GM18873 (cell line): ENCODE results near the gene LHX8.
"Not testable (repeated sequence)": the region's sequence is repeated elsewhere in the genome, so short reads cannot be mapped to it uniquely, and the experiment has no call there.

Experiments
- ATAC-seq: cut with Tn5 transposase; IDR thresholded peaks from one replicate; pipeline ENCODE4 v1.9.1; 2021; ENCODE audit warnings: mild to moderate bottlenecking, moderate library complexity, moderate number of reproducible peaks; ENCODE audit not compliant: unreplicated experiment, low FRiP score

Gene LHX8

DNA sequence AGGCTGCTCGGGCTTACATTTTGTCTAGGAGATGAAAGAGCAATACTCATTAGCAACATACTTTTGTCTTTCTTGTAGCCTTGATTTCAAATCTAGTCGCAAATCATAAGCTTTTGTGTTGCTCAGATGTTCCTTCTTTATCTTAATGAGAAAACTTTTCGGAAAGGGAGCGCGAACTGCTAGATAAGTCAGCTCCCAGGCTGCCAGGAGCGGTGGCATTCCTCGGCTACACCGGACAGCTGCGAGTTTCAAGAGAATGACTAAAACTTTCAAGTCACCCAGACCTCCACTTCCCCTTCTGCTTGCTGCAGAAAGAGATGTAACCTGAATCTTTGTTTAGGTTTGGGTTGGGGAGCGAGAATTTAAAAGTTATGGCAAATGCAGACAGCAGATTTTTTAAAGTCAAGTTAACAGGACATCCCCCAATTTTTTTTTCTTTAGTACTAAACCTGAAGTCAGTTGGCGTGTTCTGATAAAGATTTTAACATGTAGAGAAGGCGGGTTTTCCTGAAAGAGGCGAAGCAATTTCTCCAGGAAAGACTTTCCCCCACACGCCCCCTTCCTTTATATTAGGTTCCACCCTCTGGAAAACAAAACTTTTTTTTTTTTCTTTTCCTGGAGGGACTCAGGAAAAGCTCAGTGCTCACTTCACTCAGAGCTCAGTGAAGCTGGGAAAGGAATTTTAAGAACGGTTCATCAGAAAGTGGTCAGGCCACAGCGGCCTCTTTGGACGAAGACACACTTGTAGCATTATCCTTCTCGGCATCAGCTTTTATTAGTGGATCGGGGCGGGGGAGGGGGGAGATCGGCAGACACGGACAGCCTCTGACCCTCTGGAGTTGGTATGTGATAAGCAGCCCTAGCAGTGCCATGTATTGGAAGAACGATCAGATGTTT lies at the start of gene LHX8:
Gene LHX8 (plus strand): TSS at position 639 of the 897 bp plus-strand sequence. CDS start 2,227 bp downstream, outside the sequence.
- ATAC-seq = no peak

DNA sequence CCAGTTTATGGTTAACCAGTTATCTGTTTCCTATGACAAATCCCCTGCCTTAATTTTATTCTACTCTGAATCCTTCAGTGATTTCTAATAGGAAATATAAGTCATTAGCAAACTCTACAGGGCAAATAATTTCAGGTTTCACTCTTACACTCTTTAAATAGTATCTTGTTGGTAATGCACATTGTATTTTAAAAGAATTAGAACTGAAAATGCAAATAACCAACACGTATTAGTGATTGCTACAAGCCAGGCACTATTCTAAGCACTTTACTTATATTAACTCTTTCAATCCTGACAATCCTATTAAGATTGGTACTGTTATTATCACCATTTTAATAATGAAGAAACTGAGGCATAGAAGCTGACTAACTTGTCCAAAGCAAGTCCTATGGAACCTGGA lies 48.3 kb upstream of the LHX8 start:
- ATAC-seq = no peak

DNA sequence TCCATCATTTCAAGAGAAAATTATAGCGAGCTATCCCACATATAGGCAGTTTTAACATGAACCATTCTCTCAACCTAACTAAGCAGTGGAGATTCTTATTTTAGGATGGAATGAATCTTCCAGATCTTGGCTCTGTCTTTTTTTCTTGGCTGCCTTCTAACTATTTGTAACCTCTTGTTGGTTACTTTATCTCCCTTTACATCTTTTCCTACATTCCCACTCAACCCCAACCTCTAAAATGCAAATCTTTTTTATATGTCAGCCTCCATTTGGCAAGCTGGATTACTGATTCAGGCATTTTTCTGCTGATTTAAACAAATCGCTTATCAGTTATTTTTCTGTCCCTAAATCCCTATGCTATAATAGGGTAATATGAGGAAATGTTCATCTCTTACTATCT lies 46.9 kb upstream of the LHX8 start:
- ATAC-seq = no peak

DNA sequence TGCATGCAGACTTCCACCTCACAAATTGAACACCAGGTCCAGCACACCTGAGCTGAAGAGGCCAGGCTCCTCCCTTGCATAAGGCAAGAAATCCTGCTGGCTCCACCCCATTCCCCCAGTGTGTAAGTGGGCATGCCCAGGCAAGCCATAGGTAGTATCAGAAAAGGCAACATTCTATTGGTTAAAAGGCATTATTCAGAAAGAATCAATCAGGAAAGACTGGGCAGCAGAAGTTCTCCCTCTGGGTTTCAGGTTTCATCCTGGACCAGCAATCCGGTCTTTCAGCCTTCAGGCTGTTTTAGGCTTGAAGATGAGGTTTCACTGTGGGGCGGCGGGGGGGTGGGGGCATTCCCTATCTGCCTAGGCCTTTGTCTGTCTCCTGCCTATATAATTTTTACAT lies 42.0 kb upstream of the LHX8 start:
- no peak for ATAC-seq

DNA sequence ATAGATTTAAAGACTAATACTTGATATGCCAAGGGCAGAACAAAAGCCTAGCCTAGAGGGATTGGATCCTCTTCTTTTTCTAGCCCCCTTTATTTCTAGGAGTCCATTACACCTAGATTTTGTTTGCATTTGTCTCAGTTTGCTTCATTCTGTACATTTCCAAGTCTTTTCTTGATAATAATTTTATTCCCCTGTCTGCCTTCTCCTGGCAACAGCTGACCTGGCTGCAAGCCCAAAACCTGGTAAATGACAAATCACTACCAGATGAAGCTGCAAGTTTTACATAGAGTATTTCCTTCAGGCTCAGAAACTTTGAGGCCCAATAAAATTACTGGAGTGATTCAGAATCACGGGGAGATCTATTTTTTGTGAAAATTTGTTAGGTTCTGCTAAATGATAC lies 36.5 kb upstream of the LHX8 start:
- ATAC-seq = no peak

DNA sequence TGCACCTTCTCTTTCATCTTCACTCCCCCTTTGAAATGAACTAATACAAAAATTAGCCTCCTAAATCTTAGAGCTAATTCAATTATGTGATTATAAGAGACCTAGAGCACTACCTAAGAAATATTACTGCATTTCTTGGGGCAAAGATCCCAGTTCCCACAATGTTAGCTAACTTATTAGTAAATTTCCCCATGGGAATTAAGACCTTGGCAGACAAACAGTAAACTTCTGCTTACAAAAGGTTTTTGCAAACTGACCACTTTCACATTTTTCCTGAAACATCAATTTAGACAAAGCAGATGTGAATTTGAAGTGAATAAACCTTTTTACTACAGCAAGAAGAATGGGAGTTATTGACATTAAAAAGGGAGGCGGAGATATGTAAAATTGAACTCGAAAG lies 34.6 kb upstream of the LHX8 start:
- ATAC-seq = no peak

DNA sequence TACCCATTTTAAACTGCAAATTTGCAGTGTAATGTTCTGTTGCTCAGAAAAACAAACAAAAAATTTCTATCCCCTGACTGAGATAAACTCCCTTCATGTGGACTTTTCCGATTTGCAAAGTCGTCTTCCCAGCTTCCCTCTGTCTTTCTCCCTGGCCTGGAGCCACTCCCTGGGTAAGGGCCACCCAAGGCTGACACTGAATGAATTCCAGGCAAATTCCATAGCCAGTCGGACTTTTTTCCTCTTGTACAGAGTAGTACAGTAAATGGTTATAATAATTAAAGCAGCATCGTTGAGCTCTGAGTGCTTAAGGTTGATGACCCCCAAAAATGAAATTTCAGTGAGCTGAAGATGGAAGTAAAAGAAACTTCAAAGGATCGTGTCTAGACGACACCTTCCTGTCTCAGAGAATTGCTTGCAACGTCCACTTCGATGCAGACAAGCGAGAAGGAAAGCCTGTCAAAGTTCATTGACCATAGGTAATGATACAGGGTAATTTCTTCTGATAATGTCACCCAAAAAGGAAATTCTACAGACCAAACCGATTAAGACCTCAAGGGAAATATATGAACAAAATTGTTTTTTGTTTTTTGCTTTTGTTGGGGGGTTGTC lies 33.6 kb upstream of the LHX8 start:
- no peak for ATAC-seq

DNA sequence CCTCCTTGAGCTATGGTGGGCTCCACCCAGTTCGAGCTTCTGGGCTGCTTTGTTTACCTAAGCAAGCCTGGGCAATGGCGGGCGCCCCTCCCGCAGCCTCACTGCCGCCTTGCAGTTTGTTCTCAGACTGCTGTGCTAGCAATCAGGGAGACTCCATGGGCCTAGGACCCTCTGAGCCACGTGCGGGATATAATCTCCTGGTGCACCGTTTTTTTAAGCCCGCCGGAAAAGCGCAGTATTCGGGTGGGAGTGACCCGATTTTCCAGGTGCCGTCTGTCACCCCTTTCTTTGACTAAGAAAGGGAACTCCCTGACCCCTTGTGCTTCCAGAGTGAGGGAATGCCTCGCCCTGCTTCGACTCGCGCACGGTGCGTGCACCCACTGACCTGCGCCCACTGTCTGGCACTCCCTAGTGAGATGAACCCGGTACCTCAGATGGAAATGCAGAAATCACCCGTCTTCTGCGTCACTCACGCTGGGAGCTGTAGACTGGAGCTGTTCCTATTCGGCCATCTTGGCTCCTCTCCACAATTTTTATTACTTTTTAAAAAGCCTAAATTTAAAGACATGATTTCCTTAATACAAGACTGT lies 21.7 kb upstream of the LHX8 start:
- not testable (repeated sequence) for ATAC-seq

DNA sequence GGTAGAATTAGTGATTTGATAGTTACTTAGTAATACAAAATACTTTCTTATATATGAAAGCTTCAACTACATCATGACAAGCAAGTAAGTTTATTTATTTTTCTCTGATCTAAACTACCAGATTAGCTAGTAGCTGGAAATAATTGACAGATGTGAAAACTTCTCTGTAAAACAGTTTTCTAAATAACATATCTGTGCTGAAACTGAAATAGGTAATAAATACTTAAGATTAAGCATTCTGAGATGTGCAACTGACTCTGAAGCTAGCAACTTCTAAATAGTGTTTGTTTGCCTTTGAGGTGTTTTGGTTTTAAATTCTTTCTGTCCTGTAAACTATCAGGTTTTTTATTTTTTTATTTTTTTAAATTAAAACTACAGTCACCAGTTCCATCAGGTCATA lies 18.5 kb upstream of the LHX8 start:
- peak; percentile 73 for ATAC-seq

DNA sequence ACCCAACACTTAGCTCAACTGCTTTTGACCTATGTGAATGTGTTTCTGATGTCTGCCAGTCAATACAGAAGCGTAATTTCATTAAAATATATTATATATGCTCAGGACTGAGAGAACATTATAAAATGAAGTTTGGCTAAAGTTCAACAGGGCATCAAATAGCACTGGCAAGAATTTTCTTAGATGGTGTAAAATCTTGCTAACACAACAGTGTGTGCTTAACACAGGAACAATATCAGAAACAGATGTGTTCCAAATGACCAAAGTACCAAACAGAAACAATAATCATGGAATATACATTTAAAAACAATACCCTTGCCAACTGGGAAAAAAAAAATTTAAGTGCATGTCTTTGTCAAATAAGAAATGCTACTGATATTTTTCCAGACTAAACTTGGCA lies 10.4 kb upstream of the LHX8 start:
- no peak for ATAC-seq

DNA sequence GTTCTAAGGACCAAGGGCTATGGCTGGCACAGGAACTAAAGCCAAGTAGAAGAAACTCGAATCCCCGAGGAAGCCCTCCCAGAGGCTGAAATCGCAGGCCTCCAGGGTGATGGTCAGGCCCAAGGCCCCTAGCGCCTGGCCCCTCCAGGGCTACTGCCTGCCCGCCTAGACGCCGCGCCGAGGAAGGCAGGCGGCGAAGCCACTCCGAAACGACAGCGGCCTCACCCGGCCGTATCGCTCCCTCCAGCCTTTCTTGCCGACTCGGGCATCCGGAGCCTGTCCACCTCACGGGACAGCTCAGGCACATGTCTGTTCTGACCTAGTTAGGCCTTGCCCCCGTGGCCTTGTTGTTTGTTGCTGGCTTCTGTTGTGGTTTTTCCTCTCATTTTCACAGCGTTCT lies 9.7 kb upstream of the LHX8 start:
- no peak for ATAC-seq

DNA sequence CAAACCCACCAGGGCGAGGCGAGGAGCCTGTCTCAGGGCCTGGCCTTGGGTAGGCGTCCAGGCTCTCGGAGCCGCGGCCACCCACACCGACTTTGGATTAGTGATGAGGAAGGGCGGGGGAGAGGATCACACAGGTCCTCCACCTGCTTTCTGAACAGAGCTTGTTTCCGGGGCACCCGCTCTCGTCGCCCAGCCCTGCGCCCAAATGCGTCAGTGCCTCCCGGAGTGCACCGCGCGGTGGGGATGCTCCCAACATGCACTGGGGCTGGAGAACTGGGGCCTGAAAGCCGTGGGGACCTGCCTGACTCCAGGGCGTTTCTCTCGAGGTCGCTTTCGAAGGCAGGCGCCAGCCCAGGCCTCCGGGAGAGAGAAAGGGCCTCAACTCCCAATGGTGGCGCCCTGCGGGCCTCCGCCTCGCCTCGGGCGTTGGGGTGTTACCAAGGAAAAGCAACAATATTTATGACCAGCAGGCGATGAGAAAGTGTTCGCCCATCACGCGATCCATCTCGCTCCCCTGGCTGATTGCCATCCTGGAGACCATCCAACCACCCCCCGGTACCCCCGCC lies 8.9 kb upstream of the LHX8 start:
- no peak for ATAC-seq

DNA sequence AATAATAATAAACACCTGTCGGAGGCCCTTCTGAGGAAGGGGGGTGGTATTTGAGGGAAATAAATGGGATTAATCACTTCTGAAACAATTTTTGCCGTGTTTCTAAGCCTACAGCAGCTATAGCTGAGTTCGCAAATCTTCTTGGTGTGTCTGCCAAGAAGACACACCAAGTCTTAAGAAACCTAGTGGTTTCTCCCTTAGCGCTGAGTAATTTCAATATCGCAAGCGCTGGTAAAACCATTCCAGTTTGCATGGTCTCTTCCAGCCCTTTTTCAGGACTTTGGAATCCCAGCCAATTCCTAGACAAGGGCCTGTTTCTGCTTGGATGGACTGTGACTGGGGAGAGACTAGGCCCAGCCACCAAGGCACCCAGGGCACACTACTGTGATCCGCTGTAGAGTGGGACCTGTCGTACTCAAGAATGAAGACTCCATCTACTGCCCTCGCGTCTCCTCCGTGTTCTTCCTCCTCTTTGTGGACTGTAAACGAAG lies 7.5 kb upstream of the LHX8 start:
- no peak for ATAC-seq

DNA sequence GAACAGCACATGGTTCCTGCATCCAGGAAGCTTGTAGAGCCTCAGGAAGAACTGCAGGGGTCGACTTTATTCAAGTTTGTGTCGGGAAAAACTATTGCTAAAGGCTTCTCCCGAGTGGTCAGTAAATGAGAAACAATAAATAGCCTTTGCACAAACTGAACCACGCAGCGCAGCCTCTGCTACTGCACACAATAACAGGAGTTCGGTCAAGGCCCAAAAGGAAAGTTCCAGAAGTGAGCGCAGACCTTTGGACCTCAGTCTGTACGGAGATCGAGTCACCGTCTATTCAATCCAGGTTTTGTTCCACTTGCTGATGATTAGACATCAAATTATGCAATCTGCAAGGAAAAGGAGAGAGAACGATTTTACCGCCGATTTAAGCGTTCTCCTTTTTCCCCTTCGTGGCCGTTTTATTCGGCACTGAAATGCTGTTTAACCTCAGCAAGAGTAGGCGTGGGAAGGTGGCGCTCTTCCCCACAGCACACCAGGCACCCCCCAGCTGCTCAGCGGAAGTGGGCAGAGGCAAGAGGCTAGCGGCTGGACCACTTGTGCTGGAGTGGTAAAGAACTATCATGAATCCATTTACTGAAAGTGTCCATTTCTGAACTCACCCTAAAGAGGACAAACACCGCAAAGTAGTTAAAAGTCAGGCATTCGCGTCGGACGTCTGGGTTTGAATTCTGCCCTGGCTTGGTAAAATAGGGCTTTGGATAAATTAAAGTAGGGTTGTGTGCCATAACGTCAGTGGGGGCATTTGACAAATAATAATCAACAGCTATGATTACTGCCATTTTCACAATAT lies 6.1 kb upstream of the LHX8 start:
- no peak for ATAC-seq

DNA sequence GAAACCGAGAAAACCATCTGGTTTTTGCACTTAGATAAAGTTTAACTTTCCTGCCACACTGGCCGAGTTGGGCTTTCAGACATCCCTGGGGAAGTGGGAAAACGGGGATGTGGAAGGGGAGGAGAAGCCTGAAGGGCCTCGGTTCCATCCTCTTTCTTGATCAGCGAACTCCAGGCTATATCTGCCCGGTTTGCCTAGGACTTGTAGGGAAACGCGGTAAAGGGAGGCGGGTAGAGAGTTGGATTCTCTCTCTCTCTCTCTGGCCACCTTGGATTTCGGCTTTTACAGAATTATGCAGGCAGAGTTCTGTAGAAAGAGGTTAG lies 4.6 kb upstream of the LHX8 start:
- ATAC-seq = no peak

DNA sequence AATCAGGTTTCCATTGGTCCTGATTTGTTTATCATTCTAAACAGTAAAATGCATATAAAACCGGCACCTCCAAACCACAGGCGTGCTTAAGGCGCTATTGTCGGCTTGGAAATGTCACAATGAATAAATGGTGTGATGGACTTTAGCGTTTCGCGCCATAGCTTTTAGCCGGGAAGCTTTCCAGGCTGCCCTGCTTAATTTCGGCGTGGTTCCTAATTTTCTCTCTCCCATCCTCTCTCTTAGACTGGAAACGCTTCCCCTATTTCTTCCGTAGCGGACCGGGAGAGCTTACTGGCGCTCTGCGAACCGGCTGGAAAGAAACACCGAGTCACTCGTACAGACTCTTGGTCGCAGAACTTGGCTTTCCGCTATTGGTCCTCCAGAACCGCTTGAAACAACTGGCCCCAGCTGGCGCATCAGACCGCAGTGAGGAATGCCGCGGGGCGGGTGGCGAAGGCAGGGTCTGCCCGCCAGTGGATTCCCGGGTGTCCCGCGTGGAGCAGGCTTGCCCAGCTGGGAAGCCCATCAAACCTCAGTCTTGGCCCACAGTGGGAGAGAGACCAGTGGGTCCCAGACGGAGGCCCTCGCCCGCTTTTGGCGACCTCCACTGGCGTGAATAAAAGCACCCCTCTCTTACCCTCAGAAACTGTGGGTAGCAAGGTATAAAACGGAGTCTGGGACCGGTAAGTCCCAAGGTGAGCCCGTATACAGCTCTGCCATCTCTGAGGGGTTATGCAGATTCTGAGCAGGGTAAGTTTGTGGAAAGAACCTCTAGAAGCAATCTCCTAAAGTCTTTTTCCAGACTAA lies 4.0 kb upstream of the LHX8 start:
- no peak for ATAC-seq

DNA sequence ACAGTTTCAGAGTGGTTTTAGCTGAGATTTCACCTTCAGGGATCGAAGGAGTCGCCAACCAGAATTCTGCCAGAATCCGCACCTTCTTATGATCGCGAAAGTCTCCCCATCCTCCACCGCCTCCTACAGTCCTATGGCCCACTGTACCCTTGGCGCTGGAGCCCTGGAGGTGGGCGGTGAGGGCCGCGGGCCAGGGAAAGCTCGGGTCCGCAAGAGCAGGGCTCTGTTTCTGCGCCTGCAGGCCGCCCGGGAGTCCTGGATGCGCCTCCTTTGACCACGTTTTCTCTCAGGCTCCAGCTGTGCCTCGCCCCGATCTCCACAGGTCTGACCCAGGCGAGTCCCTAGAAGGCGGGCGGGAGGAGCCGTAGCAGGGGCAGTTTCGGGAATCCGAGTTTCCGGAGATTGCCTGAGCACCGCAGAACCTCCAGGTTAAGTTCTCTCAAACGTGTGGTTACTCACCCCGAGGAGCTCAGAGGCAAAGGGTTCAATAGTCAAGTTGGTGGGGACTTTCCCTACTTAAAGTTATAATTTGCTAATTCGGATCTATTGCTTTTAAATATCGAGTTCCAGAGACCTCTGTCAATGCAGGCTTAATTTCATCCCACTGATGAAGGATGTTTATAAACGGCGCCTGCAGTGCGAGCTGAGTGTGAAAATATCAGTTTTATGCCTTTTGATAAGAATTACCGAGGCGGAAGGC lies 3.2 kb upstream of the LHX8 start:
- ATAC-seq = no peak

DNA sequence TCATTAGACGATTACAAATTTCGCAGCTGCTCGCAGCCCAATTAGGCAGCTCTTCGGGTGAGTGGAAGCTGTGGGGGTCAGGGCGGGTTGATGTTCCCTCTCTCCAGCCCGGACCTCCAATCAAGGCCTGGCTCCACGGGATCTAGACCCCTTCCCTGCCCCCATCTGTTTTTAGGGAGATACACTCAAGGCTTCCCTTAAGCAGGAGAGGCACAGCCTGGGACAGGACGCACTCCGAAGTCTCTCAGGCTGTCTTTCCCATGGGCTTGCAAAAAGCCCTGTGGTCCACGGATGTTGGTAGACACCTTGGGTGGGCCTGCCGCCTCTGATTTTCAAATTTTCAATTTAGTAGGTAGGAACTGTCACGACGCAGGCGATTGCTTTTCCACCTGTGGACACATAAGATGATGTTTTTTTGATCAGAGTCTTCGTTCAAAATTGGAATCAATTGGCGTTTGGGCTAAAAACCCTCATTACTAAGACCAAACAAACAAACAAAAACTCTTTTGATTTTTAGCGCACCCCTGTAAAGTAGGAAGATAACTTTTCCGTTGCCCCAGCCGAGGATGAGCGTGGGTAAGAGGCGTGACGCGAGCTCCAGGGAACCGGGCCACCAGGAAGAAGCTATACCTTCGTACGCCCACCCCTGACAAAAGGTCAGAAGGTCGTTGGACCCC lies 2.5 kb upstream of the LHX8 start:
- ATAC-seq = no peak
